ENCODE data around the gene CSNK2A3. TPM values are rescaled to one million over a fixed set of nuclear protein-coding genes. Genes with fewer than 3 reads are reported as not detected.
A peak's percentile ranks its signal among the peaks of the same experiment; 100 is the strongest.

Gene CSNK2A3
- total and polyA plus RNA-seq, 10 of the 15 experiments (the other 5 are each of a cell fraction or from before 2014, with no cell fraction given), result 0.68 to 6.2 (median 1.4) TPM

- TF ChIP-seq PRDM15 (CRISPR knock-in tag; IDR thresholded peaks at IDR 0.05) (no peak), SP1 (IDR thresholded peaks at IDR 0.05; ENCODE audit: low read depth, low read length) (no peak)
These were observed 41.2 kb upstream of the CSNK2A3 start (continued) for GRCh38 chr11:11394241-11394640.

DNA sequence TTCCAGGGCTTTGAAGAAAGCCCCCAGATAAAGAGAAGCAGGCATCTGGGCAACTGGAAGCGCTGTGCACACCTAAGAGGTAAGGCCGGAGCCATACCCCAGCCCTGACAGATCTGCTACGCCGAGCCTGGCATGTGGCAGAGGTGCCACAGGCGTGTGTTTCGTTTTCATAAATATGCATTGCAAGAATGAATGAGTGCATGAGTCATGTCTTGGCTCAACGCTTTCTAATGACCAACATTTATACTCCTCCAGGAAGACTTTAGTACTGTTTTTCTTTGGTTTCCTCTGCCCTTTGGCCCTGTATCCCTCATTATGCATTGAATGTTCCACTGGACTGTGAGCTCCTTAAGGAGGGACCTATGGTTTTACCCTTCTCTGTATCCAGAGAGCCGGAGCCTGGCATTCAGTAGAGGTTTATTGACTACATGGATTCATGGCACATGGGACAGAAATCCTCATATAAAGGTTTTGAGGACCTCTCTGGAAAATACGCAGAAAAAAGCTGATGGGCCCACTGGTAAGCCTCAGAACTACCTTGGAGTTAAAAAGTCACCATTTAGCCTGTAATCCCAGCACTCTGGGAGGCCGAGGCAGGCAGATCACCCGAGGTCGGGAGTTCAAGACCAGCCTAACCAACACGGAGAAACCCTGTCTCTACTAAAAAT is 38.9 kb upstream of the CSNK2A3 start:
- ATAC-seq (peak; percentile 51), FAIRE-seq (no peak), DNase-seq (ENCODE audit: low read depth, low spot score) (no peak)
- in situ Hi-C loops (cut with MboI) (no loop called here), intact Hi-C loops (cut with micrococcal nuclease; ENCODE audit: unreplicated experiment) (no loop called here)
- no TSS peak for BruUV-seq (replicated peaks)
- Histone ChIP-seq H3K79me2 (ENCODE audit: control insufficient read depth, insufficient read depth, low read length) (no peaks in the 10 kb centered on the region), H3K4me2 (ENCODE audit: control insufficient read depth, insufficient read depth) (no peak overlapping the region), H2AFZ (ENCODE audit: control insufficient read depth, low read depth, low read length) (no peak overlapping the region), H3K4me1 (ENCODE audit: control insufficient read depth, insufficient read depth, low read length) (no peaks in the 10 kb centered on the region), H3K9me3 (replicated peaks; ENCODE audit: control insufficient read depth, insufficient read depth, low read length) (no peaks in the 10 kb centered on the region), H3K9ac (ENCODE audit: control insufficient read depth, insufficient read depth, low read length) (no peak overlapping the region), H3K27me3 (replicated peaks in 1 of 2; ENCODE audit: control insufficient read depth in 2 of 2, insufficient read depth in 2 of 2, low read length in 1 of 2) (no peaks in the 10 kb centered on the region), H3K27ac (ENCODE audit: control insufficient read depth, insufficient read depth) (no peak overlapping the region), H3K36me3 (ENCODE audit: control insufficient read depth in 2 of 2, insufficient read depth in 2 of 2, low read length in 1 of 2) (no peaks in the 10 kb centered on the region; a peak in 1 of 4 replicates), H3K4me3 (no peak overlapping the region), H4K20me1 (ENCODE audit: control insufficient read depth, insufficient read depth) (no peaks in the 10 kb centered on the region)
- 47% methylated on average over 13 of the region's 13 CpGs for WGBS (ENCODE audit: insufficient coverage, insufficient replicate concordance, low lambda C conversion rate, missing lambda C conversion rate)
- TF ChIP-seq IRF4 (IDR thresholded peaks at IDR 0.05; ENCODE audit: low read depth, low read length) (no peak), BMI1 (IDR thresholded peaks at IDR 0.05; ENCODE audit: borderline replicate concordance) (no peak)
- SMC1A ChIA-PET (ENCODE audit: uncharacterized antibody, unreplicated experiment), result no interaction called here
- POLR2A ChIA-PET, result no interaction called here
- CTCF ChIA-PET, result no interaction called here
- RAD21 ChIA-PET (ENCODE audit: unreplicated experiment), result no interaction called here

Data from GM12878 (cell line).